Pancreas (tissue), 10 donors: ENCODE measurements around the gene ARHGAP28. TPM values are rescaled to one million over a fixed set of nuclear protein-coding genes. Genes with fewer than 3 reads are reported as not detected.

ENCODE experiments used
- ATAC-seq, 4 donors: fragments of 200-7000 bp; cut with Tn5 transposase; one replicate each; pipeline versions ENCODE4 v1.8.0 to v1.9.1; 2020; ENCODE audit warnings: mild to moderate bottlenecking in 4 of 4, moderate library complexity in 4 of 4
- DNase-seq, 6 donors: peaks; one replicate each; pipeline ENCODE4 v3.0.0-alpha.2; 2020
- FAIRE-seq: peaks from 2 replicates; lab custom pipeline; 2012; peaks lifted over from hg19 to GRCh38; lab: Jason Lieb, UNC
- H3K27ac ChIP-seq, 4 donors: fragments of 200-600 bp; sonication (generic); 1 replicate in 3 of 4; 2 replicates in 1 of 4; pipeline versions ENCODE4 v1.5.0 to v1.8.0; 2020
- H3K27me3 ChIP-seq, 4 donors: fragments of 200-600 bp; one replicate each; pipeline ENCODE4 v1.8.0; 2021
- H3K36me3 ChIP-seq, 3 donors: fragments of 200-600 bp; sonication (generic) in 1 of 3; one replicate each; pipeline versions ENCODE4 v1.5.0 to v1.8.0; 2020 to 2021
- H3K4me1 ChIP-seq, 3 donors: fragments of 200-600 bp; one replicate each; pipeline ENCODE4 v1.8.0; 2021
- H3K4me3 ChIP-seq, 4 donors: fragments of 200-600 bp; sonication (generic) in 2 of 4; one replicate each; pipeline versions ENCODE4 v1.5.0 to v1.8.0; 2020 to 2021
- H3K9me3 ChIP-seq, 4 donors: fragments of 200-600 bp; one replicate each; pipeline ENCODE4 v1.8.0; 2021
- CTCF ChIP-seq, 4 donors: fragments of 200-600 bp; sonication (generic) in 3 of 4; IDR thresholded peaks; one replicate each; pipeline versions ENCODE4 v1.5.0 to v1.8.0; 2021; ENCODE audit warnings: antibody characterized with exemption in 4 of 4
- WGBS, 2 donors: extraction: QIAGEN DNeasy Blood & Tissue Kit; methylation state at CpG; one replicate each; pipeline ENCODE4 v1.1.7; 2013; 5-methylcytosine and 5-hydroxymethylcytosine counted together
- intact Hi-C, 3 donors: fragments of 100-400 bp; cut with DNase I; formaldehyde crosslinking; loops; one replicate each; pipeline versions ENCODE4 v1.11.1 to v1.14.2; 2022
- polyA plus RNA-seq, 2 donors: library from polyadenylated mRNA; stranded (reverse); fragments of 200-250 nt; gene quantifications; one replicate each; pipeline ENCODE4 v1.2.3, GENCODE V29; 2013
- total RNA-seq, 6 donors: library from RNA; stranded (reverse); fragmentation: NEBNext Ultra II Directional in 4 of 6; extraction: Animal tissue kit (Norgen Biotek cat#: 25700) in 4 of 6; gene quantifications; one replicate each; pipeline versions ENCODE4 v1.2.1 to v1.2.4, GENCODE V29; 2021 to 2023
- donor health status: healthy with polysubstance abuse.
- donor health status: DM: no; HTN: no; CAD: no; lungs with moderate emphysema.
- donor health status: DM: no; HTN: no; CAD: no.
- donor health status: control.
- donor health status: control.
- donor health status: Bipolar disorder and iron deficiency.
- donor health status: DM: yes; HTN: yes; CAD: no.
- donor health status: DM: no; HTN: no; CAD: no.
- donor health status: DM: no; HTN: no; CAD: no.
- donor health status: DM: yes; HTN: yes; CAD: no.

ARHGAP28 gene
- total and polyA plus RNA-seq, 8 donors = 0.91 to 9.9 (median 6.9) TPM

GRCh38 chr18:6941996-6942395, 212.5 kb downstream of the ARHGAP28 start:
- FAIRE-seq (no peak), DNase-seq (peak in 1 of 6 donors; percentile 33), ATAC-seq (peak in 3 of 4 donors; percentile 29 to 48 (median 38))
- no peaks in the 10 kb centered on the region for H3K9me3 ChIP-seq
- peaks cover 5 to 12% (median 6%) of the 10 kb centered on the region in 3 donors for H3K4me1 ChIP-seq
- no peak for TF ChIP-seq CTCF (IDR thresholded peaks at IDR 0.05)
- no peaks in the 10 kb centered on the region for H3K27me3 ChIP-seq
- WGBS, 2 donors = 47 to 76% methylated on average over 11 of the region's 11 CpGs
- peak overlapping the region in 3 of 4 donors; percentile 40 to 80 (median 79) for H3K27ac ChIP-seq
- no peaks in the 10 kb centered on the region for H3K36me3 ChIP-seq
- intact Hi-C loops = no loop called here
- H3K4me3 ChIP-seq = no peak overlapping the region

- TF ChIP-seq CTCF (IDR thresholded peaks at IDR 0.05) = no peak
- FAIRE-seq (no peak), DNase-seq (no peak), ATAC-seq (peak; percentile 44 to 67 (median 64))
- H3K27ac ChIP-seq = peak overlapping the region; percentile 30 to 80 (median 60)
- no peak overlapping the region for H3K4me3 ChIP-seq
- intact Hi-C loops = no loop called here
- H3K27me3 ChIP-seq = no peaks in the 10 kb centered on the region
- H3K9me3 ChIP-seq = no peaks in the 10 kb centered on the region
- WGBS, 2 donors = 42 to 44% methylated on average over 3 of the region's 3 CpGs
- no peaks in the 10 kb centered on the region for H3K36me3 ChIP-seq
- peaks cover 5 to 12% (median 6%) of the 10 kb centered on the region in 3 donors for H3K4me1 ChIP-seq
Measured at GRCh38 chr18:6942742-6943141, 213.2 kb downstream of the ARHGAP28 start.

GRCh38 chr18:6943143-6943542, 213.6 kb downstream of the ARHGAP28 start:
- peak overlapping the region; percentile 30 to 80 (median 60) for H3K27ac ChIP-seq
- DNase-seq (peak in 4 of 6 donors; percentile 61 to 83 (median 80)), FAIRE-seq (no peak), ATAC-seq (peak; percentile 88 to 92 (median 92))
- TF ChIP-seq CTCF (IDR thresholded peaks at IDR 0.05) = no peak
- no peaks in the 10 kb centered on the region for H3K9me3 ChIP-seq
- H3K4me3 ChIP-seq = no peak overlapping the region
- intact Hi-C loops = no loop called here
- H3K4me1 ChIP-seq = peaks cover 5 to 12% (median 6%) of the 10 kb centered on the region in 3 donors
- no peaks in the 10 kb centered on the region for H3K36me3 ChIP-seq
- 37 to 38% methylated on average over 6 of the region's 6 CpGs for WGBS, 2 donors
- no peaks in the 10 kb centered on the region for H3K27me3 ChIP-seq

GRCh38 chr18:6947338-6948030, 218.0 kb downstream of the ARHGAP28 start:
- Histone ChIP-seq H3K27ac (no peak overlapping the region), H3K9me3 (no peaks in the 10 kb centered on the region), H3K27me3 (no peaks in the 10 kb centered on the region), H3K36me3 (no peaks in the 10 kb centered on the region), H3K4me1 (peaks cover 6 to 28% (median 24%) of the 10 kb centered on the region in 3 donors), H3K4me3 (no peak overlapping the region)
- FAIRE-seq (peak; percentile 39), DNase-seq (no peak), ATAC-seq (no peak)
- no peak for TF ChIP-seq CTCF (IDR thresholded peaks at IDR 0.05)
- 86 to 89% methylated on average over 10 of the region's 10 CpGs for whole genome bisulfite sequencing, 2 donors
- intact Hi-C loops = no loop called here
